HG02623 (cell line): ENCODE results near the gene IHH.

Source experiments
- ATAC-seq: cut with Tn5 transposase; IDR thresholded peaks from one replicate; pipeline ENCODE4 v1.9.1; 2021; ENCODE audit warnings: moderate library complexity; ENCODE audit not compliant: unreplicated experiment

Gene IHH

DNA sequence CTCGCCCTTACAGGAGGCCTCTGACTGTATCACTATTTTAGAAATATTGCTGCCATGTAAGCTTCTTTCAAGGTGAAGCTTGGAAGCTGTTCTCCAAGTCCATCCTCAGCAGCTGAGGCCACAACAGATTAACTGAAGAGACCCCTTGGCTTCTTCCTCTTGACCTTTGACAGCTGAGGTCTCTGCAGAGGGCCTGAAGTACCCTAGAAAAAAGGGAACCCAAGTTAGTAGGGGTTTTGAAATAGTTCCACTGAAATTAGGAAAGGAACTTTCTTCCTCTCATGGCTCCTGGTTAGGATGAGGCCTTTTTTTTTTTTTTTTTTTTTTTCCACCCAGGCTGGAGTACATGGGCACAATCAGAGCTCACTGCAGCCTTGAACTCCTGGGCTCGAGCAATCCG, 15.5 kb upstream of the IHH start:
- ATAC-seq, result no peak

DNA sequence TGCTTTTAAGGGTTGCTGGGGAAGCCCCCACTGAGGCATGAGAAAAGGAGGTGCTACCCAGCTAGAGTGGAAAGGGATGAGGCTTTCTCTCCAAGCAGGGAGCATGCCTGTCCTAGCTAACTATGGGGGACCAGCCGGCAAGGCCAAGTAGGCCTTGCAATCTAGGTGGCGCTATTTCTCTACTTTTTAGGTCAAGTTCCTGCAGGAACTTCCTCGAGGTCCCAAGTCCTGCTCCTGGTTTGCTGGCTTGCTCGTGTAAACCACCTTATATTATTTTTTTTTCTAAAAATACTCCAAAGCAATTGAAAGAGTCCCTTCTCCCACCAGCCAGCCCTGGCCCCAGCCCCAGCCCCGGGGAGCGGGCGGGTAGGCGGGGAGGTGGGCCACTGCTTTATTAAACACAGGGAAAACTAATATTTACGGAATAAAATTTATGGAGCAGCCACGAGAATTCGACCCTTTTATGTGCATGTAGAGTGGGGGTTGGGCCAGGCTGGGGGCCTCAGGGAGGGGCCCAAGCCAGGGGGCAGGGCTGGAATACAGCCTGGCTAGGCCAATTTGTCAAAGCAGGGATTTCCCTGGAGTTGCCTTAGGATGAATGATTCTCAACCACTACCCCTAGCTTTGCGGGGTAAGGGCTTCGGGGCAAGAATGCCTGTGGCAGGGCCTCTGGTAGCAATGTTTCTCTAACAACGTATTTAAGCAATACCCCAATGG, 12.8 kb upstream of the IHH start:
- no peak for ATAC-seq

DNA sequence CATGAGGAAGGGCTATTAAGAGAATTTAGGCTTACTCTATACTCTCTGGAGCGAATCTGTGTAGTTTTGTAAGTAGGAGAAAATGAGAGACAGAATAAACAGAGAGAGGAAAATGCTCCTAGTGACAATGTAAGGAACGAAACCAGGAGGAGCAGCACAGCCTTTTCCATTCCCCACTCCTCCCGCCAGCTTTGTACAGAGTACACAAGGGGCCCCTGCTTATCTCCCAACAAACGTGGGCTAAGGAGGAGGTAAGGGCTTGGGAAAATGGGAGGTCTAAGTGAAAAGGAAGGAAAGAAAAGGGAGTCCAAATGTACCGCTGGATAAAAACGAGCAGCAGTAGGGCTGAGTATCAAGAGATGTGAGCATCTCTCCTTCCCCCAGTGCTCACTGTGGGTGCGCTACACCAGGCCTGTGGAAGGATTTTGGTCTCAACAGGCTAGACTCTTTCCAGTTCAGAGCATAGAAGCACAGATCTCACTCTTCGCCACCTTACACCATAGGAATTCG, 12.1 kb upstream of the IHH start:
- ATAC-seq, result no peak

DNA sequence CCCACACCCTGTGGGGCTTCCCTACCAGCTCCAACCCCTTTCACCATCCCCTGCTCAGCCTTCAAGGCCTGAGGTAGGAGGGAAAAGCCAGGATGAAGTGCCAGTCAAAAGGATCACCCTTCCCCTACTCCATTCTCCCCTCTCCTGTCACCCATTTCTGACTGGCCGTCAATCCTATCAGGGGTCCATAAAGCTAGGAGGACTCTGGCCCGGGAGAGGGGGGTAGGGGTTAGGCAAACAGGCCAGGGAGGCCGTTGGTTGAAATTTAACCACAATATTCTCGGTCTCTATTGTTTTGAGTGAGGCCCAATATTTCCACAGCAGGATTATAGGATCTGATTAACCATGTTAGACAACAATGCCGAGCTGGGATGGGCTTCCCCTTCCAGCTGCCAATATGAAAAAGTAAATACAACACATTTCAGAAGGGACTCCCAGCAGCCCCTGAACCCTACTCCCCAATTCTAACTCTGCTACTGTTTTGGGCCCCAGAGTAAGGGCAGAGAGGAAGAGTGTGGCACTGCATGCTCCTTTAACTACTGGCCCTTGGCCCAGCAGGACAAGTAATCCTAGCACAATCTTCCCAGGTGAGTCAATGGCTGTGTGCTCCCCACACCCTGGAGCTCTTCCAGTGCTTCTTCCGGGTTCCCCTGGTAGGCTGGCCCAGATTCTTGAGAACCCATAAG, 10.6 kb upstream of the IHH start:
- ATAC-seq, result no peak

DNA sequence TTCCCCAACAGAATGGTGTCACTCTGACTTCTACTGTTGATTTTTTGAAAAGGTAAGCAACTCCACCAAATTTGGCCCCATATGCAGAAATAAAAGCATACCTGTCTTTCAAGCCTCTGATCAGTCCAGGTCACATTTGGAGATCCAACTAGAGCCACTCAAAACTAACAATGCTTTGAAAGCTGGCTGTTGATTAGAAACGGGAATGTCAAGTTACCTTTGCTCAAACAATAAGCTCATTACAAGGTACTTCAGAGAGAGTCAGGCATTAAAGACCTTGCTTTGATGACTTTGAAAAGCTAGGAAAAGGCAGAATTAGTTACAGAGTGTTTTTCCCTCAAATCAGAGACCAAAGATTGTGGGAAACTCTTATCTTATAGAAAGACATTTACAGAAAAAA, 4.8 kb upstream of the IHH start:
- no peak for ATAC-seq

DNA sequence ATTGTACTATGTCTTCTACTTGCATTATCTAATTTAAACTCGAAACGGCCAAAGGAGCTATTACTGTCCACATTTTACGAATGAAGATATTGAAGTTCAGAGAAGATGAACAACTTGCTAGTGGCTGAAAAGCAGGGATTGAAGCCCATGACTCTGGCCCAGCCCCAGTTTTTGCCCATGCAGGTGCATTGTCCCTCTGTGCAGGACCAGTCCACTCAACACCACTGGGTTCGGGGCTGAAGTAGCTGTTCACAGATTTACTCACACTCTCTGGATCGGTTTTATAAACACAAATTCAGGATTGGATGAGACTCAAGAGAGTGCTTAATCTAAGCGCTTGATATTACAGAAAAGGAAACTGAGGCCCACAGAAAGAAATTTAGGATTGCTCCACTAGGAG, 1.4 kb upstream of the IHH start:
- no peak for ATAC-seq

DNA sequence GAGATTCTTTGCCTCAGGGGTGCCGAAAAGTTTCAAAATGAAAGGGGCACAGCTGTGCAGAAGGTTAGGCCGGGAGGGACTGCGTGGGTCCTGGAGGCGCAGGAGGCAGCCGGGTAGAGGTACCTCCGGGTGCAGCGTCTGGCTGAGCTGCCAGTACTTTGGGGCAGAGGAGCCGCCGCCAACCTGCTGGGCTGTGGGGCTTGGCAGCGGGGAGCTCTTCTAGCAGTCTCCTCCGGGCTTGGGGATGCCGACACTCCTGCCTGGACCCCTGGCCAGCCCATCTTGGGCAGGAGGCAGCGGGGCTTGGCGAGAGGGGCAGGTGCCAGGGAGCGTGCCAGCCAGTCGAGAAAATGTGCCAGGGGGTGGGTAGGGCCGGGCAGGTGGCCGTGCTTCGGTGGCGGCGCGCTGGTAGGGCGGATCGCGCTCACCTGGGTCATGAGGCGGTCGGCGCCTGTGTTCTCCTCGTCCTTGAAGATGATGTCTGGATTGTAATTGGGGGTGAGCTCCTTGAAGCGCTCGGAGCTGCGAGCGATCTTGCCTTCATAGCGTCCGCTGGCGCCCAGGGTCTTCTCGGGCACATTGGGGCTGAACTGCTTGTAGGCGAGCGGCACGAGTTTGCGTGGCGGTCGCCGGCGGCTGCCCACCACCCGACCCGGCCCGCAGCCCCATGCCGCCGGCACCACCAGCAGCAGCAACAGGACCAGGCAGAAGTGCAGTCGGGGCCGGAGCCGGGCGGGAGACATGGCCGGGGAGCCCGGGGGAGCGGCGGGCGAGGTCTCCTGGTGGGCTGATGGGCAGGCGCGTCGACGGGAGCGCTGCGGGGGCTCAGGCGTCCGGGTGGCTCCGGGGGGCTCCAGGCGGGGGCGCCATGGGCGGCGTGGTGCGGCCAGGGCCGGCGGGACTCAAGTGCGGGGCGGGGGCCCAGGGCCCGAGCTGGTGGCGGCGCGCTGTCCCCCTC, 717 bp downstream of the IHH start:
- no peak for ATAC-seq

DNA sequence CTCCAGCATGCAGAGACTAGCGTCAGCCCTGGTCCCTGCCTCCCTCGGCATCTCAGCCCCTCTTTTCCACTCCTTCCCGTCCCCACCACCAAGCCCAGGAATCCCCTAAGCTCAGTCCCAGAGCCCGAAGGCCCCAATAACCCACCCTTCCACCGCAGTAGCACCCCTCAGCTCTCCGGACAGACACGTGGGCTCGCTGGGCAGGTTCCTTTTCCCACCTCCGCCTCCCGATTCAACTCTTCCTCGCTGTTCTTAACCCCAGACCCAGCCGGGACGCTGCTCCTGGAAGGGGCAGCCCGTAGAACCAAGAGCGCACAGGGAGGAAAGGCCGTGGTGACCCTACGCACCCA, 1.4 kb downstream of the IHH start:
- no peak for ATAC-seq

DNA sequence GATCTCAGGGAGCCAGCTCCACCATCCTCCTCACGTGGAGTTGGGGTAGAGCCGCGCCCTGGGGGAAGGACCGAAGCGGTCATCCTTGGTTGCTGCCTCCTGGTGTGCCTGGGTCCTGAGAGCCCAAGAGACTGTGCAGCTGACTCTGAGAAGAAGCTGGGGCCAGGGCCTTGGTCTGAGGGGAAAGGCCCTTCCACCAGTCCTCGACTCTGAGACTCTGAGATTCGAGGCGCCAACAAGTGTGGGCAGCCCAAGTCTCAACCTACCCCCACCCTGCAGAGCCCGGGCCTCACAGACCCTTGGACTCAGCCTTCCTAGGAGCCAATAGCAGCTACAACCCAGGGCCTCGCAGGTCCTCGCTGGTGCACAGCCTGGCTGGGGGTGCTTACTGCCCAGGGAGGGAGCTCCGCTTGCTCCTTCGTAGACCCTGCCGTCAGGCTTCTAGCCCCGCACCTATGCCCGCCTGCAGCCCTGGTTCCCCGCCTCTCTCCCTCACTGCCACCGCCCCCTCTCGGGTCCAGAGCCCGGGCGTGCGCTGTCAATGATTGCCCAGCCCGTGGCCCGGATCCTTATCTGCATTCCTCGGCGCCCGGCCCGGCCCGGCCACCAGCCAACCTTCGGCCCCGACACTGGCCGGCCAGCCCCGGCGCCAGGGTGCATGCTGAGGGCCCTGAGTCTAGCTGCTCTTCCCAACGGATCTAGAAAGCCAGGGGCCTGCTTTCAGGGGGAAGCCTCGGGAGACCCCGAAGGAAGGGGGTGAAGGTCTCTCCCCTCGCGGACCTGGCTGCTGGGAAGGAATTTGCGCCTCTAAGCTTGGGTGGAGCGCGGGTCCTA, 2.0 kb downstream of the IHH start:
- ATAC-seq, result no peak

DNA sequence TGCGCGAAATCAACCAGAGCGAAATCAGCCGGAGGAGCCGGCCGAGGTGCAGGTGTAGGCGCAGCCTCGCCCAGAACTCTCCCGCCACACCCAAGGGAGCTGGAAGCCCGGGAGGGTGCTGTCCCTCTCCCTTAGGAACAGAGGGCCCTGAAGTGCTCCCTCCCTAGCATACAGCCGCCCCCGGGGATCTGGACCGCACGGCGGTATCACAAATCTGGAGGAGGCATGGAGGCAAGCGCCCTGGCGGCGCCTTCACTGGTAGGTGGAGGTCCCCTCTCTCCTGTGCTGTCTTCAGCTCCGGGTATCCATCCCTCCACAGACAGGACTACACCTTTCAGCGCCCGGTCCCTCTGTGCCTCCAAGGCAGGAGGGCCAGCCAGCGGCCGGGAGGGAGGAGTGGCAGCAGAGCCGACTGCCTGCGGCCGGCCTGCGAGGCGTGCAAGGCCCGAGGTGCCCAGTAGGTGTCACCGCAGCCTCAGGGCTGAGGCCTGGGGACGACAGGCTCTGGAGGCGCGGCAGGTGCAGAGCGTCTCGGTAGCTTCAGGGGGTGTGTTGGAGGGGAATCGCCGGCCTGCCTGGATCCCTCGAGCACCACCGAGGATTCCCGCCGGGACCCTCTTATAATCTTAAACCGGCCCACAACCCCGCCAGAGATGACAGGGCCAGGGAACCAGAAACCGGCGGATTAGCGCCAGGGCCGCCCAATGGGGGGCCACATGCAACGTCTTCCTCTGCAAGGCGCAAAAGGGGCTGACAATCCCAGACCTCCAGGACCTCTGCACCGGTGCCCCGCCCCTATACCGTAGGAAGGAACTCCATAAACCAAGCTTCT, 2.8 kb downstream of the IHH start:
- no peak for ATAC-seq

DNA sequence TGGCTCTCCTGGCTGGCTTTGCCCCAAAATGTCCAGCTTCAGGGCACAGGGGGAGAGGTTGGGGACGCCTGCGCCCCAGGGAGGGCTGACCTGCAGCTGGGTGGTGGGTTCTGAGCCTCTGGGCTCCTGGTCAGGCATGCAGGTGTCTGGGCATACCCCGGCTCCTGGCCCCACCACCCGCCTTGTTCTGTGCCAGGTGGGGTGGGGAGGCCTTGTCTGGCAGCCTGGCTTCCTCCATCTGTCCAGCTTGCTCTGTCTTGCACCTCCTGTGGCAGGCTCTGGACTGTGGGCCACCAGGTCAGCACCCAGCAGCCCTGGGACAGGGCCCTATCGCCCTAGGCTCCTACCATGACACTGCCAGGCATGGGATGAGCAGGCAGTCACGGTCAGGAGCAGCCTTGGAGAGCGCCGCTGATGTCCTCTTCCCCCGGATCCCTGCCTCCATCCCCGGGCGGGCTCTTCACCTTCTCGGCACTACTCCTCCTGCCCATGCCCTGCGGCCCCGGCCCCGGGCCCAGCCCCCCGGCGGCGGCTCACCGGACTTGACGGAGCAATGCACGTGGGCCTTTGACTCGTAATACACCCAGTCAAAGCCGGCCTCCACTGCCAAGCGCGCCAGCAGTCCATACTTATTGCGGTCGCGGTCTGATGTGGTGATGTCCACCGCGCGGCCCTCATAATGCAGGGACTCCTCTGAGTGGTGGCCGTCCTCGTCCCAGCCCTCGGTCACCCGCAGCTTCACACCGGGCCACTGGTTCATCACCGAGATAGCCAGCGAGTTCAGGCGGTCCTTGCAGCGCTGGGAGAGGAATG, 3.6 kb downstream of the IHH start:
- no peak for ATAC-seq

DNA sequence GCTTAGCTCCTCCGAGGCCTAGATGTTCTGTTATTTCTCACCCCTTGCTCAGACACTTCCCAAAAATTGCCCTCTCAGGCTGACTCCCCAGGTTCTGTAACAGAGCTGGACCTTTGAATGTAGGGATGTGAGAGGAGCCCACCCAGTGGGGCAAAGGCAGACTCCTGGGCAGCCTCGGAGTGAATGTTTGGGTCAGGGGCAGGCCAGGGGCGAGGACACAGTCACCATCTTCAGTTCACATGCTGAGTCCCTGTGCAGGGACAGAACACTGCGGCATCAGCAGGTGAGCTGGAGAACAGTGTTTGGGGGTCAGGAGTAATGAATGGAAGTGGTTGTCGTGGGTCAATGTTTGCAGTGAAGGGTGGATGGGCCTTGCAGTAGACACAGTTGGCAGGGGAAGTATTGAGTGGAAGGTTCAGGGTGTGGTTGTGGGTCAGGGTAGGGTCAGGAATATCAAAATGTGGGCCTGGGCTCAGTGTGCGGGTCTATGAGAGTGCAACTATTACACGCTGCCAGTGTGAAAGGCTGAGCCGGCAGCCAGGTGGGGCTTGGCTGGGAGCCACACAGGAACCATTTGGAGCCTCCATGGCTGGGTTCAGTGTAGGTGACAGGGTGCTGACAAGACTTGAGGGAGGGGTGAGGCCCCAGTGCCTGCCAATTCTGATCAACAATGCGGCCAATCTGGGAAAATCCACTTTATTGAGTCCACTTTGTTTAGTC, 4.4 kb downstream of the IHH start:
- ATAC-seq, result no peak

DNA sequence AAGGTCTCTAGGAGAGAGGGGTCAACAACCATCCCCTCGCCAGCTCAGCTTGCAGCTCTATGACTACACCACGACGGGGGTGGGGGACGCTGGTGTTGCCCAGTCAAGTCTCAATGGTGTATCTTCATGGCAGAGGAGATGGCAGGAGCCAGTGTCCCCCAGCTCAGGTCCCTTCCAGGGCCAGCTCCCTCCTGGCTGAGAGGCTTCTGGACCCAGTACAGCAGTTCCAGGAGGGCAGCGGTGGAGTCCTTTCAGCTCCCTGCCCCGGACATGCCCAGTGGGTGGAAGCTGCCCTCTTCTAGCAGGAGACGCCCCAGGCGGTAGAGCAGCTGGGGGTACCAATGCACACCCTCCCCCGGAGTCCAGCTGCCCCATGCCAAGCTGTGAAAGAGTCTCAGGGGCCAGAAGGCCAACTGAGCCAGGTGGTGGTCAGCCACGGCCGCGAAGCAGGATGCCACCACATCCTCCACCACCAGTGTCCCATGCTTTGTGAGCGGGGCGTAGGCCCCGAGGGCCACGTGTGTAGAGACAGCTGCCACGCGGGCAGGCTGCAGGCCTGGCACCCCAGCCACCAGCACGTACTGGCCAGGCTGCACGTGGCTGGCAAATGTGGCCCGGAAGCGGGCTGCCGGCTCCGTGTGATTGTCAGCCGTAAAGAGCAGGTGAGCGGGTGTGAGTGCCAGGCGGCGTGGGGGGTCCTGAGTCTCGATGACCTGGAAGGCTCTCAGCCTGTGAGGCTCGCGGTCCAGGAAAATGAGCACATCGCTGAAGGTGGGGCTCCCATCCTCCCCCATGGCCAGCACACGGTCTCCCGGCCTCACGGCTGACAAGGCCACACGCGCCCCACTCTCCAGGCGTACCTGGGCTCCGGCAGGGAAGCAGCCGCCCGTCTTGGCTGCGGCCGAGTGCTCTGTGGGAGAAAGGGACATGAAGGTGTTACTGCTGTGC, 5.5 kb downstream of the IHH start:
- ATAC-seq, result no peak

DNA sequence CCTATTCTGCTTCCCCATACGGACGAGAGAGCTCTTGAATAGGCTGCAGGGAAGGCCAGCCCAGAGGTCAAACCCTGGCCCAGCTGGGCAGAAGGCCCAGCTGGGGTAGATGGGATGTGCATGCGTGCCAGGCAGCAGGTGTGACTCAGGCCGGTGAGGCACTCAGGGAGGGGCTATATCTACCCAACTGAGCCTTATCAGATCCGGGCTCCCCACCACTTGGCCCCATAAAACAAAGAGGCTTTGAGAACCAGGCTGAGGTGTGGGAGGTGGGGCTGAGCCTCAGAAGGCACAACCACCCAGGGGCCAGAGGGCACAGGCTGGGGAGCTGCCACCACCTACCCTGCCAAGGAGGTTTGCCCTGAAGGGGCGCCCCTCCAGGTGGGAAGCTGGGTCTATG, 11.4 kb downstream of the IHH start:
- ATAC-seq, result no peak

DNA sequence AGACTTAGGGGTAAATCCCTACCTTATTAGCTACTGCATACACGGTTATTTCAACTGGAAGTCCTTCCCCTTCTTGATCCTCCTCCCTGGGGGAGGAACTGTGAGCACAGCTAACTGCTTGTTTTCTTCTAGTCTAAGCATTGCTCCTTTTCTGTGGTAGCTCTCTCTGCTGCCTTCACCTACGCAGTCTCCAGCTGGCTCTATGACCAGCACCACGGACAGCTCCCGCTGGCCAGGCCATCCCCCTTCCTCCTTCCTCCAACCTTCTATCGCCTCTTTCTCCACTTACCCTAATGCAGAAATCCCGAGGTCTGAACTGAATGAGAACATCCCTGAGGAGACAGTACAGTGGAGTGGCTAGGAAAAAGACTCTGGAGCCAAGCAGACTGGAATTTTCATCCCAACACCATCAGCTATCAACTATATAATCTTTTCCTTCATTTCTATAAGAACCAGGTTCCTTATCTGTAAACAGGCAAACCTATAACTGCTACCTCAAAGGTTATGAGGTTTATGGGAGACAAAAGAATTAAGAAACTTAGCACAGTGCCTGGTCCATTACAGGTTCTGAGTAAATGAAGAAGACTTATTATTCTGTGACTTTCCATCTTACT, 14.7 kb downstream of the IHH start:
- ATAC-seq, result no peak

DNA sequence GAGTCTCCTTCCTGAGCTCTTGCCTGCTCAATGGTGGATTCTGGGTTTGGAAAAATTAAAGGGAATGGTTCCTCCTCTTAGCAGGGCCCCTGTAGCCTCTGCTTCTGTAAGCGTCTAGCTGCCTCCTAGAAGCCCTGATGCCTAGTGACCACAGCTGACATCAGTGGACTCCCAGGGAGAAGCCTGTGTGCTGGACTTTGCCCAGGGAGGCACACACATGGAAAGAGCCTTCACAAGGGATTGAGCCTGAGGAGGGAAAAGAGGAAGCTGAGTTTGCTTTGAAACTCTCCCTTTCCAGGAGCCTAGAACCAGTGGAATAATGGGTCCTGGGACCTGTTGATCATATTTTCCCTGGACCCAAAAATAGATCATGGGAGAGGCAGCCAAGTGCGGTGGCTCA, 18.0 kb downstream of the IHH start:
- no peak for ATAC-seq

DNA sequence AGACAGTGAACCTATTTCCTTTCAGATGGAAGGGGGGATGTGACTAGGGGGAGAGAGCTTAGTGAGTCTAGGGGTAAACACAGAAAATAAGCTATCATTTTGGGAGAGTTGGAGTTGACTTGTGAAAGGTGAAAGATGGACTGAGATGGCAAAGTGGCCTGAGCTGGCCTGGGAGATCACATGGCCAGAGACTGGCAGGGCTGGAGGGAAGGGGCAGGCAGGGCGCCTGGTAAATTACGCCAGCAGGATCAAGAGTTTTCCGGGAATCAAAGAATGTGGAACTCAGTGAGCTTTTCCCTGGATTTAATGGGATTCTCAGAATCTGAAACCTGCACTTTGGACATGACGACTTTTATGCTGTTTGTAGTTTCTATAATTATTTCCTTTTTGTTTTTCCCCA, 18.6 kb downstream of the IHH start:
- no peak for ATAC-seq
